Adrenal gland (tissue), 12 donors: ENCODE results near the gene DBR1. TPM values are rescaled to one million over a fixed set of nuclear protein-coding genes. Genes with fewer than 3 reads are reported as not detected.

ENCODE experiments used
- DNase-seq, 7 donors: peaks; one replicate each; pipeline ENCODE4 v3.0.0-alpha.2; 2019 to 2020
- H3K27ac ChIP-seq, 5 donors: fragments of 200-600 bp; sonication (generic) in 4 of 5; 1 replicate in 3 of 5; 2 replicates in 2 of 5; pipeline versions ENCODE4 v1.5.1 to v1.8.0; 2016 to 2020; ENCODE audit warnings: mild to moderate bottlenecking in 1 of 5
- H3K27me3 ChIP-seq: fragments of 200-600 bp; 2 replicates; pipeline ENCODE4 v1.8.0; 2021
- H3K36me3 ChIP-seq, 2 donors: fragments of 200-600 bp; replicated peaks in 1 of 2; 1 replicate in 1 of 2; 2 replicates in 1 of 2; pipeline versions ENCODE4 v1.5.1 to v1.8.0; 2018 to 2022
- H3K4me1 ChIP-seq, 2 donors: fragments of 200-600 bp; replicated peaks in 1 of 2; 1 replicate in 1 of 2; 2 replicates in 1 of 2; pipeline versions ENCODE4 v1.5.1 to v1.8.0; 2018 to 2021
- H3K4me3 ChIP-seq, 4 donors: fragments of 200-600 bp; sonication (generic) in 3 of 4; one replicate each; pipeline ENCODE4 v1.5.1; 2016 to 2018
- H3K9me3 ChIP-seq, 3 donors: fragments of 200-600 bp; sonication (generic) in 1 of 3; replicated peaks in 1 of 3; 1 replicate in 2 of 3; 2 replicates in 1 of 3; pipeline versions ENCODE4 v1.5.1 to v1.8.0; 2016 to 2021
- CTCF ChIP-seq, 6 experiments: fragments of 450-650 bp in 4 of 6; fragments of 200-600 bp in 2 of 6; sonication (generic) in 1 of 6; IDR thresholded peaks; 1 replicate in 5 of 6; 2 replicates in 1 of 6; pipeline versions ENCODE4 v1.5.1 to v1.8.0; 2016 to 2021; ENCODE audit warnings: antibody characterized with exemption in 6 of 6, mild to moderate bottlenecking in 2 of 6, moderate library complexity in 1 of 6
- POLR2A ChIP-seq, 2 donors: fragments of 450-650 bp; IDR thresholded peaks; one replicate each; pipeline ENCODE4 v1.6.1; 2017; ENCODE audit warnings: antibody characterized with exemption in 2 of 2, mild to moderate bottlenecking in 2 of 2, moderate library complexity in 1 of 2
- WGBS, 4 donors: extraction: QIAGEN DNeasy Blood & Tissue Kit in 2 of 4; methylation state at CpG; one replicate each; pipeline versions ENCODE4 v1.1.5 to v1.1.7; 2013 to 2017; 5-methylcytosine and 5-hydroxymethylcytosine counted together
- intact Hi-C, 2 donors: fragments of 100-400 bp; cut with DNase I; formaldehyde crosslinking; loops; one replicate each; pipeline versions ENCODE4 v1.14.1 to v1.15.0; 2022 to 2023
- polyA plus RNA-seq, 3 donors: library from polyadenylated mRNA; stranded (reverse); fragments of 200-250 nt in 2 of 3; fragments of 350-450 nt in 1 of 3; fragmentation: Illumina TruSeq in 1 of 3; extraction: RNeasy Lipid Tissue Mini Kit (QIAGEN cat#74804) in 1 of 3; gene quantifications; one replicate each; pipeline ENCODE4 v1.2.3, GENCODE V29; 2013 to 2014
- total RNA-seq, 9 donors: library from RNA; depleted of rRNA in 4 of 9; stranded (reverse); fragments of >200 nt in 4 of 9; fragments of 120-200 nt in 1 of 9; fragmentation: NEBNext Ultra II Directional in 1 of 9; extraction: Animal tissue kit (Norgen Biotek cat#: 25700) in 1 of 9; gene quantifications; one replicate each; pipeline versions ENCODE4 v1.1.0 to v1.2.4, GENCODE V29; 2013 to 2023
- donor health status: healthy with polysubstance abuse.
- donor health status: Bipolar disorder and iron deficiency.
- donor health status: DM: yes; HTN: yes; CAD: no.
- donor health status: DM: no; HTN: no; CAD: no.
- donor health status: DM: no; HTN: no; CAD: no.
- donor health status: DM: yes; HTN: yes; CAD: no.

Gene DBR1
- total and polyA plus RNA-seq, 12 donors = 5.6 to 18.8 (median 12.0) TPM

DNA sequence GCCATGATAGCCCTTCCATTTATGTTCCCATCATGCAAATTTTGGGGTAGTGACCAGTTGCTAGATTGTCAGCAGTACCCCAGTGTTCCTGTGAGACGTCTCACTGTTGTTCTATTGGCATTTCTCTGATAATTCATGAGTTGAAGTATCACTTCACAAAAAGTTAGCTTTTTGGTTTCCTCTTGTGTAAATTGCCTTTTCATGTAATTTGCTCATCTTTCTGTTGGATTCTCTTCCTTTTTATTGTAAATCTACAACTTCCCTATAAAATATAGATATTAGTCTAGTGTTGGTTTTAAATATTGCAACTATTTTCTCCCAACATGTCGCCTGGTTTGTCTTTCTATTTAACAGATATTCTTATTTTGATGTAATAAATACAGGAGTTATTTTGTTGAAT is 35.0 kb downstream of the DBR1 start:
- intact Hi-C loops = no loop called here
- H3K4me1 ChIP-seq = no peaks in the 10 kb centered on the region
- no peak for DNase-seq
- no peak for TF ChIP-seq POLR2A (IDR thresholded peaks at IDR 0.05)
- no peak for TF ChIP-seq CTCF (IDR thresholded peaks at IDR 0.05)
- no peak overlapping the region for H3K27ac ChIP-seq
- no peaks in the 10 kb centered on the region for H3K36me3 ChIP-seq
- 29 to 40% (median 31%) methylated on average over 2 of the region's 2 CpGs for WGBS, 4 donors
- peaks cover 0 to 4% (median 0%) of the 10 kb centered on the region in 3 donors for H3K9me3 ChIP-seq
- H3K27me3 ChIP-seq = no peaks in the 10 kb centered on the region
- no peak overlapping the region for H3K4me3 ChIP-seq

DNA sequence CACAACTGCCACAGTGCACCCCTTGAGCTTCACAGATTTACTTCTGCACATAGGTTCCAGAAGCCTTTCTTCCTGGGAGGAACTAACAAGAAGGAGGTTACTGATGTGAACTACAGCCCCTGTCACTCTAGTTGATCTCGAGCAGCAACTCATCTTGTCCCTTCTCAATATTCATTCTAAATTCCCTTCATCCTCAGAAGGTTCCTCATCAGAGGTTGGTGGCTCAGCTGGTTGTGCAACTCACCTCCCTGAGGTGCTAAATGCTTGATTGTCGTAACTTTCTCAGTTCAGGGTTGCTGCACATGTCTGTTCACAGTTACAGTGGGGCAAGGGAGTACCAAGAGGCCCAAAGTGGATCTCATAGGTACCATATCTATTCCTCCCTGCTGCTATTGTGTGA is 36.9 kb downstream of the DBR1 start:
- no peaks in the 10 kb centered on the region for H3K4me1 ChIP-seq
- no peak overlapping the region for H3K4me3 ChIP-seq
- H3K36me3 ChIP-seq = no peaks in the 10 kb centered on the region
- peak overlapping the region in 1 of 5 donors; percentile 31 for H3K27ac ChIP-seq
- TF ChIP-seq CTCF (IDR thresholded peaks at IDR 0.05) = no peak
- no peak for TF ChIP-seq POLR2A (IDR thresholded peaks at IDR 0.05)
- 50 to 61% (median 51%) methylated on average over 2 of the region's 2 CpGs for WGBS, 4 donors
- DNase-seq = no peak
- H3K27me3 ChIP-seq = no peaks in the 10 kb centered on the region
- intact Hi-C loops = no loop called here
- H3K9me3 ChIP-seq = no peaks in the 10 kb centered on the region

DNA sequence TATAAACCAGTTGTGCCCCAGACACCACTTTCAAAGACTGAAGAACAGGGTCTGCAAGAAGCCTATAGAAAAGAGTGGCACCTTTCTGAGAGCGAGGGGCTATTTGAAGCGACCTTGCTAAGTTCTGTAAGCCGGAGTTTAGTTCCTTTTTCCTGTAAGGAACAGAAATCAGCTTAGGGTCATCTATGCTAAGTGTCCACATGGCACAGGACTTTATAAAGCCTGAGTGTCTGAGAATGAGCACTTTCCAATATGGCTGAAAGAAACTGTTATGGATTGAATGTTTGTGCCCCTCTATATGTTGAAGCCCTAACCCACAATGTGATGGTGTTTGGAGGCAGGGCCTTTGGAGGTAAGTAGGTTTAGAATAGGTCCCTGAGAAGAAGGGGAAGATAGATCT is 38.5 kb downstream of the DBR1 start:
- Histone ChIP-seq H3K36me3 (no peaks in the 10 kb centered on the region), H3K4me1 (no peaks in the 10 kb centered on the region), H3K4me3 (no peak overlapping the region), H3K9me3 (no peaks in the 10 kb centered on the region), H3K27me3 (no peaks in the 10 kb centered on the region), H3K27ac (peak overlapping the region in 1 of 5 donors; percentile 65)
- DNase-seq = no peak
- TF ChIP-seq CTCF (IDR thresholded peaks at IDR 0.05) = no peak
- no peak for TF ChIP-seq POLR2A (IDR thresholded peaks at IDR 0.05)
- intact Hi-C loops = no loop called here
- 73 to 79% (median 76%) methylated on average over 3 of the region's 3 CpGs for WGBS, 4 donors

DNA sequence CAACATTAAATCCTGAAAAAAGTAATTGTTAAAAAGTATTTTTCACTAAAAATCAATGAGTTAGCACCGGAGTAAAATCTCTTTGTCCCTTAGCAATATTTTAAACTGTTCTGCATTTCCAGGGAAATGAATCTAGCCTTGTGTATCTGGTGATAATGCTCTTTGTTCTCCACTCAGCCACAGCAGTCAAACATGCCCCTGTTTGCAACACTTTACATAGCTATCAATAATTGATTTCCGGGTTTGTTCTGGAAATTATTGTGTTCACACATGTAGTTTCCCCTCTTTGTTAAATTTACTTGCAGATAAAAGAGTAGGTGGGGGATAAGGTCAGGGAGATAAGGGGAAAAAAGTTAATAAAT is 38.9 kb downstream of the DBR1 start:
- intact Hi-C loops = no loop called here
- DNase-seq = no peak
- Histone ChIP-seq H3K4me1 (no peaks in the 10 kb centered on the region), H3K36me3 (no peaks in the 10 kb centered on the region), H3K27me3 (no peaks in the 10 kb centered on the region), H3K4me3 (no peak overlapping the region), H3K27ac (peak overlapping the region in 1 of 5 donors; percentile 20), H3K9me3 (no peaks in the 10 kb centered on the region)
- WGBS, 4 donors = 57 to 64% (median 58%) methylated on average over 2 of the region's 2 CpGs
- TF ChIP-seq POLR2A (IDR thresholded peaks at IDR 0.05) (no peak), CTCF (IDR thresholded peaks at IDR 0.05) (no peak)
